Right lobe of liver (tissue), 4 donors: Measurements from ENCODE around the gene UVSSA.

ENCODE experiments used
- CTCF ChIP-seq, 4 donors: fragments of 200-600 bp in 3 of 4; fragments of 450-650 bp in 1 of 4; IDR thresholded peaks; one replicate each; pipeline versions ENCODE4 v1.5.1 to v1.8.0; 2016 to 2022; ENCODE audit warnings: antibody characterized with exemption in 4 of 4, mild to moderate bottlenecking in 2 of 4
- POLR2A ChIP-seq: fragments of 450-650 bp; IDR thresholded peaks from one replicate; pipeline ENCODE4 v1.6.1; 2017; ENCODE audit warnings: antibody characterized with exemption, mild to moderate bottlenecking
- donor health status: DM: no; HTN: no; CAD: no.
- donor health status: DM: no; HTN: no; CAD: no.
- donor health status: DM: no; HTN: yes; CAD: no.

- TF ChIP-seq CTCF (IDR thresholded peaks at IDR 0.05): no peak
- TF ChIP-seq POLR2A: no peak
Measured at GRCh38 chr4:1328267-1329155, 18.5 kb upstream of the UVSSA start.
